PC-9 (cell line): ENCODE results near the gene LRIF1.

Source experiments
- EZH2 ChIP-seq: fragments of 200-600 bp; sonication (generic); IDR thresholded peaks from 2 replicates; pipeline ENCODE4 v1.8.0; 2017; ENCODE audit warnings: antibody characterized with exemption, low read depth
- TF ChIP-seq, protein P1 (sequence below): fragments of 200-600 bp; sonication (generic); conservative IDR thresholded peaks from 2 replicates; pipeline ENCODE4 v1.6.1; 2017; ENCODE audit warnings: mixed run types, antibody characterized with exemption, mild to moderate bottlenecking, moderate library complexity

DNA sequence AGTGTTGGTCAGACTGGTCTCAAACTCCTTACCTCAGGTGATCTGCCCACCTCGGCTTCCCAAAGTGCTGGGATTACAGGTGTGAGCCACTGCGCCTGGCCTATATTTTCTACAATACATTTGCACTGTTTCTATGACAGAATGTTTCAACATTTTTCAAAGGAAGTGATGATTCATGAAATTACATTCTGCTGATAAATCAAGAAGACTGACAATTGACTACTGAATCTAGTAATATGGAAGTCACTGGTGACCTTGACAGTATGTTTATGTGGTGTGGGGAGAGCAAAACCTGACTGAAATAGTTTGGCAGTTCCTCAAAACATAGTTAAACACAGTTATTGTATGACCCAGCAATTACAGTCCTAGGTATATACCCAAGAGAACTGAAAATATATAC, 18.1 kb downstream of the LRIF1 start:
- TF ChIP-seq EZH2: no peak
- TF ChIP-seq, protein P1, sequence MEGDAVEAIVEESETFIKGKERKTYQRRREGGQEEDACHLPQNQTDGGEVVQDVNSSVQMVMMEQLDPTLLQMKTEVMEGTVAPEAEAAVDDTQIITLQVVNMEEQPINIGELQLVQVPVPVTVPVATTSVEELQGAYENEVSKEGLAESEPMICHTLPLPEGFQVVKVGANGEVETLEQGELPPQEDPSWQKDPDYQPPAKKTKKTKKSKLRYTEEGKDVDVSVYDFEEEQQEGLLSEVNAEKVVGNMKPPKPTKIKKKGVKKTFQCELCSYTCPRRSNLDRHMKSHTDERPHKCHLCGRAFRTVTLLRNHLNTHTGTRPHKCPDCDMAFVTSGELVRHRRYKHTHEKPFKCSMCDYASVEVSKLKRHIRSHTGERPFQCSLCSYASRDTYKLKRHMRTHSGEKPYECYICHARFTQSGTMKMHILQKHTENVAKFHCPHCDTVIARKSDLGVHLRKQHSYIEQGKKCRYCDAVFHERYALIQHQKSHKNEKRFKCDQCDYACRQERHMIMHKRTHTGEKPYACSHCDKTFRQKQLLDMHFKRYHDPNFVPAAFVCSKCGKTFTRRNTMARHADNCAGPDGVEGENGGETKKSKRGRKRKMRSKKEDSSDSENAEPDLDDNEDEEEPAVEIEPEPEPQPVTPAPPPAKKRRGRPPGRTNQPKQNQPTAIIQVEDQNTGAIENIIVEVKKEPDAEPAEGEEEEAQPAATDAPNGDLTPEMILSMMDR: no peak
